LNCaP clone FGC (cell line): ENCODE results near the gene KRCC1.

Experiments
- DNase-seq: peaks from one replicate; pipeline ENCODE4 v3.0.0-alpha.2; 2011; ENCODE audit warnings: low read depth
- H3K4me3 ChIP-seq: 2 replicates; pipeline ENCODE4 v1.5.1; 2011; ENCODE audit warnings: mild to moderate bottlenecking, low read depth, low read length, control low read depth
- CTCF ChIP-seq: IDR thresholded peaks from 2 replicates; pipeline ENCODE4 v1.5.1; 2012; ENCODE audit warnings: mild to moderate bottlenecking; ENCODE audit not compliant: control insufficient read depth, insufficient read depth; ENCODE audit errors: extremely low read depth

The KRCC1 gene

GRCh38 chr2:88086401-88086800 is 30.8 kb upstream of the KRCC1 start:
- no peak for TF ChIP-seq CTCF
- DNase-seq, result no peak
- no peak overlapping the region for H3K4me3 ChIP-seq

GRCh38 chr2:88085602-88086001 is 30.0 kb upstream of the KRCC1 start:
- no peak overlapping the region for H3K4me3 ChIP-seq
- TF ChIP-seq CTCF, result no peak

GRCh38 chr2:88085099-88085498 is 29.5 kb upstream of the KRCC1 start:
- no peak for DNase-seq
- no peak for TF ChIP-seq CTCF
- H3K4me3 ChIP-seq, result no peak overlapping the region

More at GRCh38 chr2:88085602-88086001, 30.0 kb upstream of the KRCC1 start:
- DNase-seq, result no peak

- no peak for DNase-seq
- H3K4me3 ChIP-seq, result no peak overlapping the region
- TF ChIP-seq CTCF, result no peak
Measured at GRCh38 chr2:88082781-88083180, 27.2 kb upstream of the KRCC1 start.

- no peak overlapping the region for H3K4me3 ChIP-seq
- DNase-seq, result no peak
- TF ChIP-seq CTCF, result no peak
Measured at GRCh38 chr2:88081924-88082608, 26.5 kb upstream of the KRCC1 start.

- H3K4me3 ChIP-seq, result no peak overlapping the region
- TF ChIP-seq CTCF, result no peak
- no peak for DNase-seq
Measured at GRCh38 chr2:88080545-88080944, 25.0 kb upstream of the KRCC1 start.

GRCh38 chr2:88078643-88079172 is 23.1 kb upstream of the KRCC1 start:
- H3K4me3 ChIP-seq, result no peak overlapping the region
- DNase-seq, result no peak

More at GRCh38 chr2:88078643-88079172, 23.1 kb upstream of the KRCC1 start:
- TF ChIP-seq CTCF, result no peak
